Measurements from ENCODE around the gene ACTRT2. TPM values are rescaled to one million over a fixed set of nuclear protein-coding genes. Genes with fewer than 3 reads are reported as not detected.

Gene ACTRT2
- polyA plus RNA-seq, 1 donor (not counting 4 experiments of a cell fraction or from before 2014, with no cell fraction given) = not detected

GRCh38 chr1:3049164-3049563, 27.9 kb downstream of the ACTRT2 start:
- DNase-seq (ENCODE audit: low read depth, low spot score) (no peak), FAIRE-seq (no peak)
- no peak overlapping the region for H3K4me2 ChIP-seq (ENCODE audit: control insufficient read depth, extremely low read depth, insufficient read depth, low read depth, low read length)

GRCh38 chr1:3049905-3050304, 28.6 kb downstream of the ACTRT2 start:
- H3K36me3 ChIP-seq (ENCODE audit: control insufficient read depth in 2 of 2, extremely low read depth in 1 of 2, insufficient read depth in 2 of 2, low read length in 2 of 2) = no peaks in the 10 kb centered on the region
- no peaks in the 10 kb centered on the region for H3K27me3 ChIP-seq (ENCODE audit: control insufficient read depth, extremely low read depth, insufficient read depth, low read length)
- H3K9ac ChIP-seq (ENCODE audit: control insufficient read depth, extremely low read depth, insufficient read depth, low read length) = no peak overlapping the region
- dilution Hi-C loops (cut with MboI; ENCODE audit: extremely low pct_ligation_motif_present, low sequenced_read_pairs) = no loop called here
- H3K79me2 ChIP-seq (ENCODE audit: control insufficient read depth, insufficient read depth, low read length) = no peaks in the 10 kb centered on the region
- H3K27ac ChIP-seq (ENCODE audit: control insufficient read depth, insufficient read depth, low read length) = no peak overlapping the region
- H3K4me2 ChIP-seq (ENCODE audit: control insufficient read depth, extremely low read depth, insufficient read depth, low read depth, low read length) = no peak overlapping the region
- DNase-seq (ENCODE audit: low read depth, low spot score) = no peak
- H3K4me3 ChIP-seq (ENCODE audit: control insufficient read depth in 2 of 3, extremely low read depth in 1 of 3, insufficient read depth in 2 of 3, low read depth in 1 of 3, low read length in 3 of 3) = no peak overlapping the region
- no peaks in the 10 kb centered on the region for H3K4me1 ChIP-seq (ENCODE audit: control insufficient read depth, extremely low read depth, insufficient read depth, low read length)
- H2AFZ ChIP-seq (ENCODE audit: control insufficient read depth, low read length) = no peak overlapping the region
- FAIRE-seq = no peak
- H3K9me3 ChIP-seq (ENCODE audit: control insufficient read depth, low read depth, low read length) = peaks cover 4% of the 10 kb centered on the region
- TF ChIP-seq CTCF (optimal IDR thresholded peaks at IDR 0.05 in 1 of 3, IDR thresholded peaks at IDR 0.05 in 1 of 3, conservative IDR thresholded peaks at IDR 0.05 in 1 of 3; ENCODE audit: extremely low read depth in 1 of 3, insufficient read depth in 2 of 3, low read length in 3 of 3) (no peak), EZH2 (IDR thresholded peaks at IDR 0.05; ENCODE audit: low read length) (no peak)
- no peaks in the 10 kb centered on the region for H4K20me1 ChIP-seq (ENCODE audit: control insufficient read depth, extremely low read depth, insufficient read depth, low read length)
- H3K9me1 ChIP-seq (ENCODE audit: control insufficient read depth, extremely low read depth, insufficient read depth, low read length) = no peaks in the 10 kb centered on the region

More at GRCh38 chr1:3049164-3049563, 27.9 kb downstream of the ACTRT2 start:
- no peak overlapping the region for H3K4me3 ChIP-seq (ENCODE audit: control insufficient read depth in 2 of 3, extremely low read depth in 1 of 3, insufficient read depth in 2 of 3, low read depth in 1 of 3, low read length in 3 of 3)
- no peaks in the 10 kb centered on the region for H3K4me1 ChIP-seq (ENCODE audit: control insufficient read depth, extremely low read depth, insufficient read depth, low read length)
- H3K9me1 ChIP-seq (ENCODE audit: control insufficient read depth, extremely low read depth, insufficient read depth, low read length) = no peaks in the 10 kb centered on the region
- H3K79me2 ChIP-seq (ENCODE audit: control insufficient read depth, insufficient read depth, low read length) = no peaks in the 10 kb centered on the region
- no peaks in the 10 kb centered on the region for H3K27me3 ChIP-seq (ENCODE audit: control insufficient read depth, extremely low read depth, insufficient read depth, low read length)
- H3K36me3 ChIP-seq (ENCODE audit: control insufficient read depth in 2 of 2, extremely low read depth in 1 of 2, insufficient read depth in 2 of 2, low read length in 2 of 2) = no peaks in the 10 kb centered on the region
- TF ChIP-seq CTCF (optimal IDR thresholded peaks at IDR 0.05 in 1 of 3, IDR thresholded peaks at IDR 0.05 in 1 of 3, conservative IDR thresholded peaks at IDR 0.05 in 1 of 3; ENCODE audit: extremely low read depth in 1 of 3, insufficient read depth in 2 of 3, low read length in 3 of 3) = no peak
- TF ChIP-seq EZH2 (IDR thresholded peaks at IDR 0.05; ENCODE audit: low read length) = no peak
- H4K20me1 ChIP-seq (ENCODE audit: control insufficient read depth, extremely low read depth, insufficient read depth, low read length) = no peaks in the 10 kb centered on the region
- dilution Hi-C loops (cut with MboI; ENCODE audit: extremely low pct_ligation_motif_present, low sequenced_read_pairs) = no loop called here
- no peak overlapping the region for H3K9ac ChIP-seq (ENCODE audit: control insufficient read depth, extremely low read depth, insufficient read depth, low read length)
- H3K27ac ChIP-seq (ENCODE audit: control insufficient read depth, insufficient read depth, low read length) = no peak overlapping the region
- no peak overlapping the region for H2AFZ ChIP-seq (ENCODE audit: control insufficient read depth, low read length)
- peaks cover 4% of the 10 kb centered on the region for H3K9me3 ChIP-seq (ENCODE audit: control insufficient read depth, low read depth, low read length)
